Keratinocyte (primary cell): ENCODE measurements around the gene CSTF2T. TPM values are rescaled to one million over a fixed set of nuclear protein-coding genes. Genes with fewer than 3 reads are reported as not detected.

ENCODE experiments used
- DNase-seq: peaks from one replicate; pipeline ENCODE4 v3.0.0-alpha.2; 2011; ENCODE audit warnings: low read depth, missing footprints, low spot score
- FAIRE-seq: peaks from 2 replicates; lab custom pipeline; 2011; peaks lifted over from hg19 to GRCh38; lab: Jason Lieb, UNC
- H2AFZ ChIP-seq: 2 replicates; pipeline ENCODE4 v1.6.0; 2012; ENCODE audit warnings: low read length, control low read depth, inconsistent platforms; ENCODE audit not compliant: control insufficient read depth
- H3K27ac ChIP-seq: 2 replicates; pipeline ENCODE4 v1.5.1; 2011; ENCODE audit warnings: low read length; ENCODE audit not compliant: control insufficient read depth, insufficient read depth
- H3K27me3 ChIP-seq: 3 replicates; pipeline ENCODE4 v1.6.0; 2011; ENCODE audit warnings: low read length; ENCODE audit not compliant: control insufficient read depth, insufficient read depth; ENCODE audit errors: extremely low read depth
- H3K36me3 ChIP-seq, 2 experiments: 2 replicates in 1 of 2; 3 replicates in 1 of 2; pipeline ENCODE4 v1.5.1; 2011; ENCODE audit warnings: low read length in 2 of 2, mild to moderate bottlenecking in 1 of 2; ENCODE audit not compliant: control insufficient read depth in 2 of 2, insufficient read depth in 2 of 2; ENCODE audit errors: extremely low read depth in 1 of 2
- H3K4me1 ChIP-seq: 3 replicates; pipeline ENCODE4 v1.5.1; 2011; ENCODE audit warnings: low read length; ENCODE audit not compliant: control insufficient read depth, insufficient read depth; ENCODE audit errors: extremely low read depth
- H3K4me2 ChIP-seq: 3 replicates; pipeline ENCODE4 v1.6.0; 2011; ENCODE audit warnings: low read depth, low read length; ENCODE audit not compliant: control insufficient read depth, insufficient read depth; ENCODE audit errors: extremely low read depth
- H3K4me3 ChIP-seq, 3 experiments: fragments of 200-600 bp in 1 of 3; sonication (generic) in 1 of 3; 2 replicates in 2 of 3; 3 replicates in 1 of 3; pipeline ENCODE4 v1.5.1; 2011 to 2016; ENCODE audit warnings: low read length in 3 of 3, mild to moderate bottlenecking in 3 of 3, control low read depth in 2 of 3, inconsistent platforms in 1 of 3, low read depth in 1 of 3, mixed read lengths in 1 of 3, mixed run types in 1 of 3, moderate library complexity in 1 of 3; ENCODE audit not compliant: control insufficient read depth in 2 of 3, insufficient read depth in 2 of 3; ENCODE audit errors: extremely low read depth in 1 of 3
- H3K79me2 ChIP-seq: 2 replicates; pipeline ENCODE4 v1.6.0; 2012; ENCODE audit warnings: low read length; ENCODE audit not compliant: control insufficient read depth, insufficient read depth
- H3K9ac ChIP-seq: 3 replicates; pipeline ENCODE4 v1.6.0; 2011; ENCODE audit warnings: low read length; ENCODE audit not compliant: control insufficient read depth, insufficient read depth; ENCODE audit errors: extremely low read depth
- H3K9me1 ChIP-seq: 3 replicates; pipeline ENCODE4 v1.6.0; 2011; ENCODE audit warnings: low read length; ENCODE audit not compliant: control insufficient read depth, insufficient read depth; ENCODE audit errors: extremely low read depth
- H3K9me3 ChIP-seq: 2 replicates; pipeline ENCODE4 v1.5.1; 2012; ENCODE audit warnings: low read depth, low read length; ENCODE audit not compliant: control insufficient read depth
- H4K20me1 ChIP-seq: 3 replicates; pipeline ENCODE4 v1.6.0; 2011; ENCODE audit warnings: low read length; ENCODE audit not compliant: control insufficient read depth, insufficient read depth; ENCODE audit errors: extremely low read depth
- EZH2 ChIP-seq: IDR thresholded peaks from one replicate; pipeline ENCODE4 v1.6.1; 2012; ENCODE audit warnings: inconsistent platforms, mild to moderate bottlenecking, low read length, moderate library complexity
- dilution Hi-C: fragments of 300-500 bp; cut with MboI; formaldehyde crosslinking; loops from one replicate; pipeline ENCODE4 v1.7.0; 2020; ENCODE audit warnings: low sequenced_read_pairs; ENCODE audit not compliant: extremely low pct_ligation_motif_present
- polyA plus RNA-seq, 5 experiments: library from polyadenylated mRNA; depleted of rRNA in 3 of 5; stranded (reverse) in 3 of 5; stranded (forward) in 1 of 5; unstranded in 1 of 5; fragments of >200 nt; gene quantifications; 1 replicate in 1 of 5; 2 replicates in 3 of 5; 3 replicates in 1 of 5; pipeline versions ENCODE4 v1.2.1 to v1.2.3, GENCODE V29; 2011 to 2012; ENCODE audit warnings: missing spikeins in 2 of 5, low read depth in 1 of 5, low replicate concordance in 1 of 5
- TF ChIP-seq, protein P1 (sequence below), 3 experiments: IDR thresholded peaks in 1 of 3; conservative IDR thresholded peaks in 1 of 3; optimal IDR thresholded peaks in 1 of 3; 2 replicates in 2 of 3; 3 replicates in 1 of 3; pipeline versions ENCODE3 to v1.5.1; 2011; ENCODE audit warnings: low read length in 3 of 3, mild to moderate bottlenecking in 3 of 3, moderate library complexity in 2 of 3, control low read depth in 1 of 3, inconsistent platforms in 1 of 3; ENCODE audit not compliant: insufficient read depth in 2 of 3; ENCODE audit errors: extremely low read depth in 1 of 3

Gene CSTF2T
- polyA plus RNA-seq, 1 donor (not counting 4 experiments of a cell fraction or from before 2014, with no cell fraction given), result 10.8 TPM

DNA sequence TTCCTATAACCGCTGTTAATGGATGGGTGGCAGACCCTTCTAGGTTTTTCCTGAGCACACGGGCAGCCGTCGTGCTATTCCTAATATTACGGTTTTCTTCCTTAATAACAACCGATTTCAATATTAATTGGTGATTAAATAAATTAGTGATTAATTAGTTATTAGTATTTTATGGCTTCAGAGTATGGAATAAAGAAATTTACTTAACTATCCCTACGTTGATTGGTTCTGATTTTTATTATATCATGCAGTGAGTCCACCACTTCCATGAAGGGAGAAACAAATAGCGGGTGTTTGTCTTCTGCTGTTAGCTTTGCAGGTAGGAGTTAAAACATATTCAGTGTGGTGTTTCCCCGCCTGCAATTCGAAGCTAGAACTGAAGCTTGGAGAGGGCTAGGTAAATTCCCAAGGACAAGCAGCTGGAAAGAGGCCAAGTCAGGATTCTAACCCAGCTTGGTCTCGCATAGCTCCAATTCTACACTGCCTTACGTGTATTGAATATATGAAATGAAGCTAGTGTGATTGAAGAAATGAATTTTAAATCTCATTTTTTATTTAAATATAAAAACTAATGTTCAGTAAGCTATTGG, 928 bp upstream of the CSTF2T start:
- Histone ChIP-seq H4K20me1 (no peaks in the 10 kb centered on the region), H3K4me2 (peak overlapping the region; percentile 88), H2AFZ (peak overlapping the region; percentile 99), H3K79me2 (peaks cover 29% of the 10 kb centered on the region), H3K4me1 (peaks cover 18% of the 10 kb centered on the region), H3K9ac (peak overlapping the region; percentile 89), H3K27ac (peak overlapping the region; percentile 97), H3K36me3 (peaks cover 2 to 6% of the 10 kb centered on the region in 2 experiments), H3K9me1 (no peaks in the 10 kb centered on the region), H3K27me3 (no peaks in the 10 kb centered on the region), H3K4me3 (peak overlapping the region; percentile 66 to 86 (median 80)), H3K9me3 (no peaks in the 10 kb centered on the region)
- DNase-seq (no peak), FAIRE-seq (no peak)
- dilution Hi-C loops, result no loop called here
- TF ChIP-seq EZH2, result no peak
- TF ChIP-seq, protein P1, sequence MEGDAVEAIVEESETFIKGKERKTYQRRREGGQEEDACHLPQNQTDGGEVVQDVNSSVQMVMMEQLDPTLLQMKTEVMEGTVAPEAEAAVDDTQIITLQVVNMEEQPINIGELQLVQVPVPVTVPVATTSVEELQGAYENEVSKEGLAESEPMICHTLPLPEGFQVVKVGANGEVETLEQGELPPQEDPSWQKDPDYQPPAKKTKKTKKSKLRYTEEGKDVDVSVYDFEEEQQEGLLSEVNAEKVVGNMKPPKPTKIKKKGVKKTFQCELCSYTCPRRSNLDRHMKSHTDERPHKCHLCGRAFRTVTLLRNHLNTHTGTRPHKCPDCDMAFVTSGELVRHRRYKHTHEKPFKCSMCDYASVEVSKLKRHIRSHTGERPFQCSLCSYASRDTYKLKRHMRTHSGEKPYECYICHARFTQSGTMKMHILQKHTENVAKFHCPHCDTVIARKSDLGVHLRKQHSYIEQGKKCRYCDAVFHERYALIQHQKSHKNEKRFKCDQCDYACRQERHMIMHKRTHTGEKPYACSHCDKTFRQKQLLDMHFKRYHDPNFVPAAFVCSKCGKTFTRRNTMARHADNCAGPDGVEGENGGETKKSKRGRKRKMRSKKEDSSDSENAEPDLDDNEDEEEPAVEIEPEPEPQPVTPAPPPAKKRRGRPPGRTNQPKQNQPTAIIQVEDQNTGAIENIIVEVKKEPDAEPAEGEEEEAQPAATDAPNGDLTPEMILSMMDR (optimal IDR thresholded peaks at IDR 0.05 in 1 of 3, IDR thresholded peaks at IDR 0.05 in 1 of 3, conservative IDR thresholded peaks at IDR 0.05 in 1 of 3; ENCODE audit: extremely low read depth in 1 of 3, insufficient read depth in 2 of 3, low read length in 3 of 3), result no peak

DNA sequence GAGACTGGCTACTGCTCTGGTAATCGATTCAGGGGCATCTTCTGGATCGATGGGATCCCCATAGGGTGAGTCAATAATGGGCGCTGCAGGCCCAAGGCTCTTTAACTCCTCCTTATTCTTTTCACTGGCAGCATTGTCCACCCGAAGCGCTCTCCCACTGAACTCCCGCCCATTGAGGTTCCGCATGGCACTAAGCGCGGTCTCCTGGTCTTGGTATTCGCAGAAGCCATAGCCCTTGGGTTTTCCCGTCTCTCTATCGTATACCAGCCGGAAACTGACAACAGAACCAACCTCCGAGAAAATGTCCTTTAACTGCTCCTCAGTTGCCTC, 285 bp downstream of the CSTF2T start:
- no peak for TF ChIP-seq EZH2
- TF ChIP-seq, protein P1 (optimal IDR thresholded peaks at IDR 0.05 in 1 of 3, IDR thresholded peaks at IDR 0.05 in 1 of 3, conservative IDR thresholded peaks at IDR 0.05 in 1 of 3; ENCODE audit: extremely low read depth in 1 of 3, insufficient read depth in 2 of 3, low read length in 3 of 3), result no peak
- Histone ChIP-seq H3K4me1 (peaks cover 18% of the 10 kb centered on the region), H3K79me2 (peaks cover 29% of the 10 kb centered on the region), H3K27ac (peak overlapping the region; percentile 97), H3K36me3 (peaks cover 2 to 6% of the 10 kb centered on the region in 2 experiments), H3K9me3 (no peaks in the 10 kb centered on the region), H3K9me1 (no peaks in the 10 kb centered on the region), H3K27me3 (no peaks in the 10 kb centered on the region), H3K4me2 (peak overlapping the region; percentile 88), H3K9ac (peak overlapping the region; percentile 89), H2AFZ (peak overlapping the region; percentile 99), H4K20me1 (no peaks in the 10 kb centered on the region), H3K4me3 (peak overlapping the region; percentile 66 to 86 (median 80))
- FAIRE-seq (no peak), DNase-seq (no peak)
- dilution Hi-C loops, result no loop called here
